ENCODE results near the gene WNT11. TPM values are rescaled to one million over a fixed set of nuclear protein-coding genes. Genes with fewer than 3 reads are reported as not detected.

WNT11 gene
- polyA plus RNA-seq, 1 donor from 2014 or later, result 2.3 TPM

DNA sequence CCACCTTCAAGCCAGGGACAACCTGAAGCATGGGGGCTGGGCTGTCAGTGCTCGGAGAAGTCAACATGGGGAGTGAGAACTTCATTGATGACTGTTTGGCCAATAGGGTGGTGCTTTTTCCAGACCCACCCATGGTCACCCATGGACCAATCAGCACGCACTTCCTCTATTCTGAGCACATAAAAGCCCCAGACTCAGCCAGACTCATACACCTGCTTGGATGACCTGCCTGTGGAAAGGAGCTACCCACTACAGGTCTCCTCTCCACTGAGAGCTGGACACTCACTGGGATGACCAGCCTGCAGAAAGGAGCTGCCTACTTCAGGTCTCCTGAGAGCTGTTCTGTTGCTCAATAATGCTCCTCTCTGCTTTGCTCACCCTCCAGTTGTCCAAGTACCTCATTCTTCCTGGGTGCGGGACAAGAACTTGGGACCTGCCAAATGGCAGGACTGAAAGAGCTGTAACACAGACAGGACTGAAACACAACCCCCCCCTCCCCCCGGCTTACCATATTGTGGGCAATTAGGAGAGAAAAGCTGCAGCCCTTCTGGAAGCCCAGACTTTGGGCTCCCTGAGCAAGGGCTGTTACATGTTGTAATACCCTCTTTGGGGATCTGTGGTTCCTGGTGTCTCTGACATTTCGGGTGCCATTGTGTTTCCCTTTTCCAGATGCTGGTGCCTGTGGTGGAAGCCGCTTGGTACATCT, 44.4 kb upstream of the WNT11 start:
- Histone ChIP-seq H3K27ac (ENCODE audit: low read length) (no peak overlapping the region), H3K9me2 (ENCODE audit: insufficient read depth, low read length) (no peaks in the 10 kb centered on the region), H3K9ac (ENCODE audit: low read length) (no peak overlapping the region), H3K4me3 (ENCODE audit: low read length) (no peak overlapping the region), H3K9me3 (ENCODE audit: low read length) (no peaks in the 10 kb centered on the region), H3F3A (ENCODE audit: insufficient read depth, low read length, poor library complexity, severe bottlenecking) (no peaks in the 10 kb centered on the region), H3K79me2 (replicated peaks; ENCODE audit: insufficient read depth, low read length) (no peaks in the 10 kb centered on the region), H2AFZ (ENCODE audit: low read depth, low read length) (no peak overlapping the region), H4K20me1 (ENCODE audit: insufficient read depth) (no peaks in the 10 kb centered on the region), H3K4me2 (ENCODE audit: low read length) (no peak overlapping the region), H3K36me3 (ENCODE audit: insufficient read depth, low read length) (no peaks in the 10 kb centered on the region), H3K27me3 (ENCODE audit: insufficient read depth, low read depth, low read length) (no peaks in the 10 kb centered on the region)
- TF ChIP-seq TAF1 (IDR thresholded peaks at IDR 0.05; ENCODE audit: low read depth) (no peak), RAD21 (conservative IDR thresholded peaks at IDR 0.05) (no peak), MXI1 (conservative IDR thresholded peaks at IDR 0.05; ENCODE audit: poor library complexity, severe bottlenecking) (no peak), EZH2 (IDR thresholded peaks at IDR 0.05; ENCODE audit: borderline replicate concordance, insufficient read depth, low read length, poor library complexity, severe bottlenecking) (no peak), SMC3 (conservative IDR thresholded peaks at IDR 0.05; ENCODE audit: poor library complexity) (no peak), EP300 (conservative IDR thresholded peaks at IDR 0.05; ENCODE audit: poor library complexity, severe bottlenecking) (no peak), POLR2AphosphoS5 (IDR thresholded peaks at IDR 0.05) (no peak)
- TF ChIP-seq, protein P1, sequence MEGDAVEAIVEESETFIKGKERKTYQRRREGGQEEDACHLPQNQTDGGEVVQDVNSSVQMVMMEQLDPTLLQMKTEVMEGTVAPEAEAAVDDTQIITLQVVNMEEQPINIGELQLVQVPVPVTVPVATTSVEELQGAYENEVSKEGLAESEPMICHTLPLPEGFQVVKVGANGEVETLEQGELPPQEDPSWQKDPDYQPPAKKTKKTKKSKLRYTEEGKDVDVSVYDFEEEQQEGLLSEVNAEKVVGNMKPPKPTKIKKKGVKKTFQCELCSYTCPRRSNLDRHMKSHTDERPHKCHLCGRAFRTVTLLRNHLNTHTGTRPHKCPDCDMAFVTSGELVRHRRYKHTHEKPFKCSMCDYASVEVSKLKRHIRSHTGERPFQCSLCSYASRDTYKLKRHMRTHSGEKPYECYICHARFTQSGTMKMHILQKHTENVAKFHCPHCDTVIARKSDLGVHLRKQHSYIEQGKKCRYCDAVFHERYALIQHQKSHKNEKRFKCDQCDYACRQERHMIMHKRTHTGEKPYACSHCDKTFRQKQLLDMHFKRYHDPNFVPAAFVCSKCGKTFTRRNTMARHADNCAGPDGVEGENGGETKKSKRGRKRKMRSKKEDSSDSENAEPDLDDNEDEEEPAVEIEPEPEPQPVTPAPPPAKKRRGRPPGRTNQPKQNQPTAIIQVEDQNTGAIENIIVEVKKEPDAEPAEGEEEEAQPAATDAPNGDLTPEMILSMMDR (IDR thresholded peaks at IDR 0.05; ENCODE audit: poor library complexity, severe bottlenecking), result no peak
- TF ChIP-seq, protein P2, sequence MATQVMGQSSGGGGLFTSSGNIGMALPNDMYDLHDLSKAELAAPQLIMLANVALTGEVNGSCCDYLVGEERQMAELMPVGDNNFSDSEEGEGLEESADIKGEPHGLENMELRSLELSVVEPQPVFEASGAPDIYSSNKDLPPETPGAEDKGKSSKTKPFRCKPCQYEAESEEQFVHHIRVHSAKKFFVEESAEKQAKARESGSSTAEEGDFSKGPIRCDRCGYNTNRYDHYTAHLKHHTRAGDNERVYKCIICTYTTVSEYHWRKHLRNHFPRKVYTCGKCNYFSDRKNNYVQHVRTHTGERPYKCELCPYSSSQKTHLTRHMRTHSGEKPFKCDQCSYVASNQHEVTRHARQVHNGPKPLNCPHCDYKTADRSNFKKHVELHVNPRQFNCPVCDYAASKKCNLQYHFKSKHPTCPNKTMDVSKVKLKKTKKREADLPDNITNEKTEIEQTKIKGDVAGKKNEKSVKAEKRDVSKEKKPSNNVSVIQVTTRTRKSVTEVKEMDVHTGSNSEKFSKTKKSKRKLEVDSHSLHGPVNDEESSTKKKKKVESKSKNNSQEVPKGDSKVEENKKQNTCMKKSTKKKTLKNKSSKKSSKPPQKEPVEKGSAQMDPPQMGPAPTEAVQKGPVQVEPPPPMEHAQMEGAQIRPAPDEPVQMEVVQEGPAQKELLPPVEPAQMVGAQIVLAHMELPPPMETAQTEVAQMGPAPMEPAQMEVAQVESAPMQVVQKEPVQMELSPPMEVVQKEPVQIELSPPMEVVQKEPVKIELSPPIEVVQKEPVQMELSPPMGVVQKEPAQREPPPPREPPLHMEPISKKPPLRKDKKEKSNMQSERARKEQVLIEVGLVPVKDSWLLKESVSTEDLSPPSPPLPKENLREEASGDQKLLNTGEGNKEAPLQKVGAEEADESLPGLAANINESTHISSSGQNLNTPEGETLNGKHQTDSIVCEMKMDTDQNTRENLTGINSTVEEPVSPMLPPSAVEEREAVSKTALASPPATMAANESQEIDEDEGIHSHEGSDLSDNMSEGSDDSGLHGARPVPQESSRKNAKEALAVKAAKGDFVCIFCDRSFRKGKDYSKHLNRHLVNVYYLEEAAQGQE (IDR thresholded peaks at IDR 0.05; ENCODE audit: borderline replicate concordance), result no peak

DNA sequence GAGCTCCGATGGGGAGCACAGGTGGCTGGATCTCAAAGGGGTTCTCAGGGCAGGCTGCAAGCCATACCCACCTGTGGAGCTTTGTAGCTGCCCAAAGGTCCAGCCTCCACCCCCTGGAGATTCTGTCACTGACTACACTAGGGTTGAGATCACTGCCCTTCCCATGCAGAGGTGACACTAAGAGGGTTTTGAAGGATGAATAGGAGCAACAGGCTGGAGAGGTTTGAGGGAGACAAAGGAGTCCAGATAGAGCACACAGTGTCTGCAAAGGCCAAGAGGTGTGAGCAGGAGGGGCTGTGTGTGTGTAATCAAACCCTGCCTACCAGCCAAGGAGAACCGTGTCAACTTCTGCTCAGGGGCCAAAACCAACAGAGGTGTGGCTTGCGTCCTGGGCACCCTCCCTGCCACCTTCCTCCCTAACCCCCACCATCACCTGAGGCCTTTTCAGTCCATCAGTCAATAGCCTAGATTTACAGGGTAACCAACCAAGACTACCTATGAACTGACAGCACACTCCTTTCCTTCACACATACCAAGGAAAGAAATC, 43.0 kb upstream of the WNT11 start:
- H3K4me3 ChIP-seq (ENCODE audit: low read length), result no peak overlapping the region
- TF ChIP-seq TAF1 (IDR thresholded peaks at IDR 0.05; ENCODE audit: low read depth), result no peak
- no peak for TF ChIP-seq EZH2 (IDR thresholded peaks at IDR 0.05; ENCODE audit: borderline replicate concordance, insufficient read depth, low read length, poor library complexity, severe bottlenecking)
- no peak for TF ChIP-seq RAD21 (conservative IDR thresholded peaks at IDR 0.05)
- TF ChIP-seq POLR2AphosphoS5 (IDR thresholded peaks at IDR 0.05), result no peak
- TF ChIP-seq SMC3 (conservative IDR thresholded peaks at IDR 0.05; ENCODE audit: poor library complexity), result no peak
- TF ChIP-seq, protein P1 (IDR thresholded peaks at IDR 0.05; ENCODE audit: poor library complexity, severe bottlenecking), result no peak
- no peak for TF ChIP-seq MXI1 (conservative IDR thresholded peaks at IDR 0.05; ENCODE audit: poor library complexity, severe bottlenecking)
- TF ChIP-seq, protein P2 (IDR thresholded peaks at IDR 0.05; ENCODE audit: borderline replicate concordance), result no peak
- no peak for TF ChIP-seq EP300 (conservative IDR thresholded peaks at IDR 0.05; ENCODE audit: poor library complexity, severe bottlenecking)

More for the DNA sequence above, 43.0 kb upstream of the WNT11 start:
- Histone ChIP-seq H3K9ac (ENCODE audit: low read length) (no peak overlapping the region), H3K27me3 (ENCODE audit: insufficient read depth, low read depth, low read length) (no peaks in the 10 kb centered on the region), H3K36me3 (ENCODE audit: insufficient read depth, low read length) (no peaks in the 10 kb centered on the region), H3K9me3 (ENCODE audit: low read length) (no peaks in the 10 kb centered on the region), H3K79me2 (replicated peaks; ENCODE audit: insufficient read depth, low read length) (no peaks in the 10 kb centered on the region), H3K4me2 (ENCODE audit: low read length) (no peak overlapping the region), H3F3A (ENCODE audit: insufficient read depth, low read length, poor library complexity, severe bottlenecking) (no peaks in the 10 kb centered on the region), H2AFZ (ENCODE audit: low read depth, low read length) (no peak overlapping the region), H3K27ac (ENCODE audit: low read length) (no peak overlapping the region), H3K9me2 (ENCODE audit: insufficient read depth, low read length) (no peaks in the 10 kb centered on the region), H4K20me1 (ENCODE audit: insufficient read depth) (no peaks in the 10 kb centered on the region)
